Panc1 (cell line): ENCODE data around the gene SLC44A3. TPM values are rescaled to one million over a fixed set of nuclear protein-coding genes. Genes with fewer than 3 reads are reported as not detected.
A peak's percentile ranks its signal among the peaks of the same experiment; 100 is the strongest.

ENCODE experiments used
- ATAC-seq: fragments of 200-7000 bp; cut with Tn5 transposase; 2 replicates; pipeline ENCODE4 v1.9.1; 2020; ENCODE audit warnings: mild to moderate bottlenecking, moderate library complexity
- BruUV-seq: library from RNA; stranded (reverse); fragments of 400-500 nt; replicated peaks from 2 replicates; lab custom pipeline; 2021; lab: Mats Ljungman, UMichigan
- CTCF ChIA-PET: fragments of 300-600 bp; sonication (Branson Sonifier 250); formaldehyde crosslinking; loops from one replicate; lab custom pipeline; 2022; ENCODE audit warnings: antibody characterized with exemption; lab: Charles Lee
- POLR2A ChIA-PET: fragments of 300-600 bp; sonication (Branson Sonifier 250); formaldehyde crosslinking; loops from one replicate; lab custom pipeline; 2022; ENCODE audit warnings: antibody characterized with exemption; lab: Charles Lee
- DNase-seq: peaks from one replicate; pipeline ENCODE4 v3.0.0-alpha.2; 2010; ENCODE audit warnings: low read depth, low spot score
- H3K27ac ChIP-seq: 2 replicates; pipeline ENCODE4 v1.5.1; 2011; ENCODE audit warnings: mild to moderate bottlenecking, low read length, inconsistent platforms
- H3K27me3 ChIP-seq: fragments of 200-500 bp; sonication (Bioruptor generic); 2 replicates; pipeline ENCODE4 v1.6.0; 2014; ENCODE audit warnings: low read length, inconsistent platforms; ENCODE audit not compliant: control insufficient read depth, insufficient read depth
- H3K36me3 ChIP-seq: fragments of 200-500 bp; sonication (Bioruptor generic); 2 replicates; pipeline ENCODE4 v1.5.1; 2014; ENCODE audit warnings: inconsistent platforms, mild to moderate bottlenecking, low read length, moderate library complexity; ENCODE audit not compliant: control insufficient read depth, insufficient read depth
- H3K4me1 ChIP-seq: 2 replicates; pipeline ENCODE4 v1.5.1; 2011; ENCODE audit warnings: inconsistent platforms, mild to moderate bottlenecking, low read length, moderate library complexity; ENCODE audit not compliant: control insufficient read depth, insufficient read depth
- H3K4me3 ChIP-seq, 2 experiments: 2 replicates each; pipeline ENCODE4 v1.5.1; 2011 to 2012; ENCODE audit warnings: low read depth in 2 of 2, low read length in 2 of 2, mild to moderate bottlenecking in 2 of 2, inconsistent platforms in 1 of 2, moderate library complexity in 1 of 2
- H3K9me3 ChIP-seq: fragments of 200-500 bp; sonication (Bioruptor generic); 2 replicates; pipeline ENCODE4 v1.5.1; 2014; ENCODE audit warnings: low read depth, mild to moderate bottlenecking, inconsistent platforms, low read length, moderate library complexity; ENCODE audit not compliant: control insufficient read depth, insufficient read depth
- CTCF ChIP-seq: fragments of 450-650 bp; IDR thresholded peaks from 2 replicates; pipeline ENCODE4 v1.5.1; 2017; ENCODE audit warnings: mild to moderate bottlenecking
- REST ChIP-seq, 2 experiments: IDR thresholded peaks; 2 replicates each; pipeline ENCODE4 v1.6.1; 2011 to 2012; ENCODE audit warnings: low read depth in 2 of 2, control low read depth in 1 of 2, low read length in 1 of 2, mild to moderate bottlenecking in 1 of 2, moderate library complexity in 1 of 2; ENCODE audit not compliant: insufficient read depth in 1 of 2
- in situ Hi-C: cut with HindIII; loops from 2 replicates; pipeline ENCODE4 v1.10.0; 2016; ENCODE audit warnings: low sequenced_read_pairs, low pct_unique_long_range_greater_than_20kb
- intact Hi-C: fragments of 100-400 bp; cut with micrococcal nuclease; formaldehyde crosslinking; loops from one replicate; pipeline ENCODE4 v1.10.0; 2022; ENCODE audit not compliant: unreplicated experiment
- total RNA-seq: library from RNA; stranded (reverse); gene quantifications from one replicate; pipeline ENCODE4 v1.2.1, GENCODE V29; 2021; ENCODE audit not compliant: unreplicated experiment

The SLC44A3 gene
- total RNA-seq, 1 experiment from 2014 or later, result 1.3 TPM

- Histone ChIP-seq H3K27ac (peak overlapping the region; percentile 88), H3K4me1 (peaks cover 17% of the 10 kb centered on the region), H3K27me3 (no peaks in the 10 kb centered on the region), H3K36me3 (peaks cover 4% of the 10 kb centered on the region; the same call in 1 of the 2 replicates), H3K9me3 (no peaks in the 10 kb centered on the region), H3K4me3 (peak overlapping the region; percentile 75)
- DNase-seq (no peak), ATAC-seq (peak; percentile 64)
- intact Hi-C loops (loop anchor here (5.0 to 10.0 kb wide), 2 partner anchors 63 to 115 kb away; no protein-coding TSS in a partner anchor), in situ Hi-C loops (no loop called here)
- ChIA-PET POLR2A (no interaction called here), CTCF (interaction anchor here (0.5 to 1.1 kb wide), 2 partner anchors 35 to 114 kb away, joined by 3 to 7 read pairs; no protein-coding TSS in a partner anchor)
- no peak for TF ChIP-seq CTCF
- no peak for TF ChIP-seq REST (IDR thresholded peaks at IDR 0.05; ENCODE audit: insufficient read depth in 1 of 2, low read depth in 2 of 2, low read length in 1 of 2)
- BruUV-seq, result no TSS peak
Observed at GRCh38 chr1:94927405-94928175, 107.4 kb downstream of the SLC44A3 start.

GRCh38 chr1:94928293-94928939 lies 108.3 kb downstream of the SLC44A3 start:
- Histone ChIP-seq H3K9me3 (no peaks in the 10 kb centered on the region), H3K27me3 (no peaks in the 10 kb centered on the region), H3K36me3 (peaks cover 4% of the 10 kb centered on the region; the same call in 1 of the 2 replicates), H3K27ac (peak overlapping the region; percentile 88), H3K4me1 (peaks cover 11% of the 10 kb centered on the region), H3K4me3 (peak overlapping the region; percentile 75)
- no peak for TF ChIP-seq CTCF
- ATAC-seq (no peak), DNase-seq (no peak)
- intact Hi-C loops, result loop anchor here (5.0 to 10.0 kb wide), 2 partner anchors 64 to 114 kb away; no protein-coding TSS in a partner anchor
- CTCF ChIA-PET, result interaction anchor here (0.5 to 1.1 kb wide), 2 partner anchors 35 to 113 kb away, joined by 3 to 7 read pairs; no protein-coding TSS in a partner anchor
- in situ Hi-C loops, result no loop called here
- POLR2A ChIA-PET, result no interaction called here
- BruUV-seq, result no TSS peak
